Jurkat, Clone E6-1 (cell line): Measurements from ENCODE around the gene CCR5AS.
"Not testable (repeated sequence)": the region's sequence is repeated elsewhere in the genome, so short reads cannot be mapped to it uniquely, and the experiment has no call there.

Source experiments
- DNase-seq: peaks from one replicate; pipeline ENCODE4 v3.0.0-alpha.2; 2011; ENCODE audit warnings: low read depth, low spot score
- H3K4me3 ChIP-seq: 2 replicates; pipeline ENCODE4 v1.5.1; 2011; ENCODE audit warnings: mild to moderate bottlenecking, low read length, control low read depth, moderate library complexity

CCR5AS gene

GRCh38 chr3:46409739-46410489 is 3.0 kb upstream of the CCR5AS start:
- DNase-seq: peak; percentile 66
- H3K4me3 ChIP-seq: no peak overlapping the region

- no peak for DNase-seq
- H3K4me3 ChIP-seq: no peak overlapping the region
Observed at GRCh38 chr3:46408853-46409252, 2.0 kb upstream of the CCR5AS start.

- DNase-seq: no peak
- peak overlapping the region; percentile 58 for H3K4me3 ChIP-seq
Observed at GRCh38 chr3:46407970-46408369, 1.1 kb upstream of the CCR5AS start.

GRCh38 chr3:46406443-46406787 is 451 bp downstream of the CCR5AS start:
- DNase-seq: no peak
- peak overlapping the region; percentile 58; the same call in 1 of the 2 replicates for H3K4me3 ChIP-seq

- H3K4me3 ChIP-seq: no peak overlapping the region
- no peak for DNase-seq
Observed at GRCh38 chr3:46405301-46406019, 1.4 kb downstream of the CCR5AS start.

GRCh38 chr3:46402902-46403301 is 4.0 kb downstream of the CCR5AS start:
- H3K4me3 ChIP-seq, DNase-seq: not testable (repeated sequence)

GRCh38 chr3:46401579-46401978 is 5.3 kb downstream of the CCR5AS start:
- H3K4me3 ChIP-seq: no peak overlapping the region
- DNase-seq: no peak

GRCh38 chr3:46400846-46401245 is 6.0 kb downstream of the CCR5AS start:
- DNase-seq: no peak
- no peak overlapping the region for H3K4me3 ChIP-seq

- no peak for DNase-seq
- no peak overlapping the region for H3K4me3 ChIP-seq
Observed at GRCh38 chr3:46400000-46400734, 6.7 kb downstream of the CCR5AS start.

GRCh38 chr3:46399557-46399956 is 7.3 kb downstream of the CCR5AS start:
- DNase-seq: no peak
- no peak overlapping the region for H3K4me3 ChIP-seq

- no peak overlapping the region for H3K4me3 ChIP-seq
- DNase-seq: no peak
Observed at GRCh38 chr3:46399098-46399497, 7.8 kb downstream of the CCR5AS start.

GRCh38 chr3:46398186-46398955 is 8.5 kb downstream of the CCR5AS start:
- no peak overlapping the region for H3K4me3 ChIP-seq
- no peak for DNase-seq

- H3K4me3 ChIP-seq: no peak overlapping the region
- no peak for DNase-seq
Observed at GRCh38 chr3:46397111-46397510, 9.8 kb downstream of the CCR5AS start.

GRCh38 chr3:46395766-46396530 is 10.9 kb downstream of the CCR5AS start:
- no peak overlapping the region for H3K4me3 ChIP-seq
- DNase-seq: no peak

GRCh38 chr3:46395210-46395661 is 11.6 kb downstream of the CCR5AS start:
- DNase-seq: no peak
- H3K4me3 ChIP-seq: no peak overlapping the region

- peak; percentile 65 for DNase-seq
- no peak overlapping the region for H3K4me3 ChIP-seq
Observed at GRCh38 chr3:46393554-46394434, 13.1 kb downstream of the CCR5AS start.

GRCh38 chr3:46393011-46393410 is 13.9 kb downstream of the CCR5AS start:
- no peak overlapping the region for H3K4me3 ChIP-seq
- no peak for DNase-seq

- not testable (repeated sequence) for DNase-seq, H3K4me3 ChIP-seq
Observed at GRCh38 chr3:46391526-46391925, 15.3 kb downstream of the CCR5AS start.
